Stimulated activated CD4-positive, alpha-beta T cell treated with anti-CD3 and anti-CD28 coated beads, Interleukin-4, amount 100 ng/mL, for 24 hours (primary cell): ENCODE measurements around the gene NCS1.

Experiments used
- DNase-seq: peaks from one replicate; pipeline ENCODE4 v3.0.0-alpha.2; 2020

The NCS1 gene

DNA sequence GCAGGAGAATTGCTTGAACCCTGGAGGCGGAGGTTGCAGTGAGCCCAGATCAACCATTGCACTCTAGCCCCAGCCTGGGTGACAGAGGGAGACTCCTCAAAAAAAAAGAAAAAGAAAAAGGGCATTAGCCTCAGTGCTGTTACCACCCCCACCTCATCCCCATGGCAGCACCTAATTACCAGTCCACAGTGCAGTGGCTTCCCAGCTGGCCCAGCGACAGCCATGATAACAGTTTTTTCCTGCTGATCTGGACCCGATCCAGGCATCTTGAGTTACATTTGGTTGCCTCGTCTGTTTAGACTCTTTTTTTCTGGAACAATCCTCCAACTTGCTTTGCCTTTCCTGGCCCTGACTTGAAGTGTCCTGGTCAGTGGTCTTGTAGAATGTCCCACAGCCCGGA, 24.4 kb downstream of the NCS1 start:
- DNase-seq: no peak

DNA sequence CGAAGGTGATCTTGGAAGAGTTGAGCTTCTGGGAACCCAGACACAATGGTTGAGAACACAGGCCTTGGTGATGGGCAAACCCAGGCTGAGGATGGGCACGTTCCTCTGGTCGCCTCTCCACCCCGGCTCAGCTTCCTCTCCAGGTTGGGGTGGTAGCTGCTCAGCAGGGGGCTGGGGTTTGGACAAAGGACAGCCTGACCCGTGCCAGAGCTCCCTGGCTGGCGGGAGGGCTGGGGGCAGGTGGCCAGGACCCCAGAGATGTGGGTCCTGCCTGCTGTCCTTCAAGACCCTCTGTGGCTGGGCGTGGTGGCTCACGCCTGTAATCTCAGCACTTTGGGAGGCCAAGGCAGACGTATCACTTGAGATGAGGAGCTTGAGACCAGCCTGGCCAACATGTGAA, 25.2 kb downstream of the NCS1 start:
- DNase-seq: no peak

GRCh38 chr9:130197888-130198287, 25.7 kb downstream of the NCS1 start:
- no peak for DNase-seq

DNA sequence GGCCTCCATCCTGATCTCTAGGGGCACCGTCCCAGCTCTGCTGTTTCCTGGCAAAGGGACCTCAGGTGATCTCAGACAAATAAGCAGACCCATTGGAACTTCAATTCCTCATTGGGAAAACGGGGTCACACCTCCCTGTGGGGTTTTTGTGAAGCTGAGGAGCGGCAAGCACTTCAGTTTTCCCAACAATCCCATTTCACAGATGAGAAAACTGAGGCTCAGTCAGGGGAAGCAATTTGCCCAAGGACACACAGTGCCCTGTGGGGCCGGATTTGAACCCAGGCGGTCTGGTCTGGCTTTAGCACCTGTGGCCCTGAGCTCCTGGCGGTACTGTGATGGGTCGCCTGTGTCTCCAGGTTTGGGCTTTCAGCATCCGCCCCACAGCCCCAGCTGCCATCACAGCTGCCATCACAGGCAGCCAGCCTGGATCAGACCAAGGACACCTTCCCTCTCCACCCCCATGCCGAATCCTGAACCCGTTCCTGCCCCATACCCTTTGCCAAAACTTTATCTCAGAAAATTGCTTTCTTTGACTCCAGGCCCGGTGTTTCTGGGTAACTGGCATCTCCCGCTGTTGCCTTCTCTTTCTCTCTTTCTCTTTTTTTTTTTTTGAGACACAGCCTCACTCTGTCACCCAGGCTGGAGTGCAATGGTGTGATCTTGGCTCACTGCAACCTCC, 26.4 kb downstream of the NCS1 start:
- DNase-seq: no peak

DNA sequence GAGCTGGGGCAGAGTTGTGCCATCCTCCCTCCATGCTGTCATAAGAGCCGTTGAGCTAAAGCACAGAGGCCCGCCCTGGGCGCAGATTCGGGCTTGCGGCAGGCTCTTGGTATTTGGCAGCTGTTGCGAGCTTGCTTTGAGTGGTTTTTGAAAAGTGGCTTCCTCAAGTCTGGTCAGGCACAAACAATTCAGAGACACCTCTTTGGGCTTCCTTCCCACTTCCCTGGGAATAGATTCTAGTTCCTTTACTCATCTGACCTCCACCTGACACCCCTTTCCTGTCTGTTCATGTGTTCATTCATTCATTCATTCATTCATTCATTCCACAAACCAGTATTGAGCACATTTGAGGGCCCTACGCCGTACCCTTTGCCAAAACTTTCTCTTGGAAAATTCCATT, 27.4 kb downstream of the NCS1 start:
- DNase-seq: no peak

- no peak for DNase-seq
Observed at GRCh38 chr9:130200038-130200849, 28.0 kb downstream of the NCS1 start.

GRCh38 chr9:130201399-130201873, 29.2 kb downstream of the NCS1 start:
- DNase-seq: no peak

- no peak for DNase-seq
Observed at GRCh38 chr9:130201974-130202373, 29.8 kb downstream of the NCS1 start.

- no peak for DNase-seq
Observed at GRCh38 chr9:130204341-130204740, 32.1 kb downstream of the NCS1 start.

- no peak for DNase-seq
Observed at GRCh38 chr9:130204959-130205358, 32.8 kb downstream of the NCS1 start.

- DNase-seq: no peak
Observed at GRCh38 chr9:130205912-130206311, 33.7 kb downstream of the NCS1 start.

- DNase-seq: no peak
Observed at GRCh38 chr9:130206579-130206978, 34.4 kb downstream of the NCS1 start.

- DNase-seq: no peak
Observed at GRCh38 chr9:130207241-130207992, 35.2 kb downstream of the NCS1 start.

DNA sequence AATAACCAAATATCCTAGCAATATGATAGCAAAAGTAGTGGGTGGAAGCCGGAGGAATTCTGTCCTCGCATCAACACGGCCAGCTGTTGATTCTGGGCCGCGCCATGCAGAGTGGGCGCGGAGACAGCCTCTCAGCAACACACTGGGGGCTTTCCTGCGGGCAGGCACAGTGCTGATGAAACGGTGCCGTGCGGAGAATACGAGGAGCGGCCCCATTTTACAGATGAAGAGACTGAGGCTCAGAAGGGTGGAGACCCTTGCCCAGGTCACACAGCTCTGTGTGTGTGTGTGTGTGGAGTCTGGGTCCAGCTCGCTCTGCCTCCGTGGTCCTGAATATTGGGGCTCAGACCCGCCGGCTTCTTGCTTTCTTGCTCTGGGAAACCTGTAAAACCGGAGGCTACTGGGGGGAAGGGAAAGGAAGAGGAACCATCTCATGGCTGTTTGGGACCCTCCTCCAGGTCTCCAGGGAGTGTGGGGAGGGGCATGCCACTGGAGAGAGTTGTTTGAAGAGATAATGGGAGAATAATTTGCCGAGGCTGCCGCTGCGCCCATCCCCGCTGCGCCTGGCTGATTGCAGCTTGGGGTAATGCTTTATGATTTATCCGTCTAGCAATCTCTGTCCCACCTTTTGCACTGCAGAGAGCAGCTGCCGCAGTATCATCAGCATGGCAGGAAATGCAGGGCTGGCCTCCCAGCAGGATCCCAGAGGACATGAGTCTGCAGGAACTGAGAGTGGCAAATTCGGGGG, 36.6 kb downstream of the NCS1 start:
- no peak for DNase-seq

DNA sequence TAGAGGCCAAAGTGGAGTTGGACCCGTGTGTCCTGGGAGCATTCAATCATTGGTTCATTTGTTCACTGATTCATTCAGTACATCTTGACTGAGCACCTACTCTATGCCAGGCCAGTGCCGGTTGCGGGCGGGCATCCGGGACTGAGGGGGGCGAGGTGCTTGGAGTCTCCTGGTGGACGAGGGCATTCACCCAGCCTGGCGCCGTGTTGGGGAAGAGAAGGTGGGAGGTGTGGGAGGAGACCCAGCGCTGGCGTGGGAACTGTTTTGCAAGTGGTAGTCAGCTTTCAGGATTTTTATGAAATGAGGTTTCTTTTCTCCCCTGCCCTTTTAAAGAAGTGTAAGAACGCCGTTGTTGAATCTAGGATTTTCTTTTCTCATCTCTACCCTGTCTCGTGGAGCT, 37.2 kb downstream of the NCS1 start:
- no peak for DNase-seq

DNA sequence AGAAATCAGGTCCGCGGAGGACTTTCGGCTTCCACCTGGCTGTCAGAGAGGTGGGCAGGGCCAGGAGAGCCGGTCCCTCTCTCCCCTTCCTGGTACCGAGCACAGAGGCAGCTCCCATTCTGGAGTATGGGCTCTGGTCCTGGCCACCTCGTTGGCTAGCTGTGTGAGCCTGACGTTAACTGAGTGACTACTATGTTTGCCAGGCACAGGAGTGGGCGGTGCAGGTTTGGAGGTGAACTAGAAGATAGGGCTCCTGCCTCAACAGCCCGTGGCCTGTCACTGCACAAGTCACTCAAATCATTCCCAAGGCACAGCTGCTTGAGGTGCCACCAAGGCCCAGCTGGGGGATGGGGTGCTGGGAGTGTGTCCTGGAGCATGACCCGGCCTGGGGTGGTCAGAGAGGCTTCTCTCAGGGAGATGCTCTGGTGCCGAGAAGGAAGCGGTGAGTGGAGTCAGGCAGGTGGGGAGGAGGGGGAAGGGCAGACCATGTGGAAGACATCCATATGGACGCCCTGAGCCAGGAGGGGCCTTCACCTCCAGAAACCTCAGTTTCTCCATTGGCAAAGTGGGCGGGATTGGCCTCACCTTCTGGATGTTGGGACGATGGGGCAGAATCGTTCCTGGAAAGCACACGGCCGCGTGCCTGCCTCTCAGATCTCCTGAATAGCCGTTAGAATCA, 39.5 kb downstream of the NCS1 start:
- no peak for DNase-seq

DNA sequence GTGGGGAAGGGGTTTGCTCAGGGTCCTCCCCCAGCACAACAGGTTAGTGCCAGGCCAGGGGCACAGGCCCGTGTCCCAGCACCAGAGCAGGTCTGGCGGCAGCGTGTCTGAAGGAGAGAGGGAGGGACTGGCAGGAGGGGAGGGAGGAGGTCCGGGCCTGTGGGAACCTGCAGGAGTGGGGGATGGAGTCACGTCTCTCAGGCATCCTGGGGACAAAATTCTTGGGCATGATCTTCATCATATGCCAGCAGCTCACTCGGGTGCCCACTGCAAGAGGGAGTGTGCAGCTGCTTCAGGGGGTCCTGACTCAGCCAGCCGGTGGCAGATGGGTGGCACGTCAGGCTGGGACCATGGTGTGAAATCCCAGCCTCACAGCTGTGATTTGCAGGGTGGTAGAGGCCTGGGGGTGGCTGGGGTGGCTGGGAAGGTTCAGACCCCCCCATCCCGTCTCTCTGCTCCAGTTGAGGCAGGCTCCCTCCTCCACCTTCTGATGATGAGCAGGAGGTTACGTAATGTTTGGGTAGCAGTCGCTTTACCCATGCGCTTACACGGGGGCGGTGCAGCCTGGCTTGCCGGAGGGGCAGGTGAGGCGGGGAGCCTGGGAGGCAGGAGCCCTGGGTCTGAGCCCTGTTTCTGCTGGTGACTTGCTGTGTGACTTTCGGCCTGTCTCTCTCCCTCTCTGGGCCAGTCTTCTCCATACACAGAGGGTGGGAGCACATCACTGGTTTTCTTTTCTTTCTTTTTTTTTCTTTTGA, 40.5 kb downstream of the NCS1 start:
- no peak for DNase-seq

- DNase-seq: no peak
Observed at GRCh38 chr9:130213911-130214761, 41.9 kb downstream of the NCS1 start.

DNA sequence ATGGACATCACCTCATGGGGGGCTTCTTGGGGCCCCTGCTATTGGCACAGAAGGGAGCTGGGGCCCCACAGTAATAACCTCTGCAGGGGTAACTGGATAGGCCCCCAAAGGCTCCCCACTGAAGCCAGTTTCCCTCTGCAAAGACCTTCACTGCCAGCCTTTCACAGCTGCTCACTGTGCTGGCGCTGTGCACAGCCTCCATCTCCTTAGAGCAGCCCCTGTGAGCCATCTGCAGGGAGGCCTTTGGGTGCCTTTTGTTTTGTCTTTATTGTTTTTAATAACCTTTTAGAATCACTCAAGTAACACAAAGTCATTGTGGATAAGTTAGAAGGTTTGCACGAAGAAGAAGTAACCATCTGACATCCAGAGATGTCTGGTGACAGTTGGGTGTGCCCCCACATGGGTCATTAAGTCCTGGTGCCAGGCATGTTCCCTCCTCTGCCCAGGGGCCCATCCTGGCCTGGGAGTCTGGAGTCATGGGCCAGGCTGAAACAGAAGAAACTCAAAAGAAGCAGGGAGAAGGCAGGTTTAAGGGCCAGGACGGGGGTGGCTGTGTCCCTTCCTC, 42.7 kb downstream of the NCS1 start:
- DNase-seq: no peak
